ENCODE results near the gene KCNJ11.

The KCNJ11 gene

GRCh38 chr11:17350455-17351171, 37.8 kb downstream of the KCNJ11 start:
- H3K36me3 ChIP-seq (ENCODE audit: insufficient read depth, insufficient read length, low read length), result no peaks in the 10 kb centered on the region
- H3K9me3 ChIP-seq (ENCODE audit: insufficient read depth, low read length), result no peaks in the 10 kb centered on the region
- H3K9ac ChIP-seq (ENCODE audit: insufficient read length, low read depth), result no peak overlapping the region

GRCh38 chr11:17347676-17348075, 40.8 kb downstream of the KCNJ11 start:
- H3K9ac ChIP-seq (ENCODE audit: insufficient read length, low read depth), result no peak overlapping the region
- no peak for DNase-seq (ENCODE audit: low read depth, low spot score)
- H3K4me1 ChIP-seq (ENCODE audit: insufficient read depth, insufficient read length), result peaks cover 2% of the 10 kb centered on the region
- TF ChIP-seq SUZ12 (IDR thresholded peaks at IDR 0.05; ENCODE audit: extremely low read depth, insufficient read depth, insufficient read length) (no peak), YY1 (IDR thresholded peaks at IDR 0.05; ENCODE audit: insufficient read depth, insufficient read length) (no peak), ZNF274 (IDR thresholded peaks at IDR 0.05; ENCODE audit: low read depth, low read length) (no peak)
- H3K27me3 ChIP-seq (ENCODE audit: insufficient read depth, insufficient read length), result peaks cover 38% of the 10 kb centered on the region
- no peaks in the 10 kb centered on the region for H3K36me3 ChIP-seq (ENCODE audit: insufficient read depth, insufficient read length, low read length)
- H3K4me3 ChIP-seq (ENCODE audit: insufficient read length, low read depth), result no peak overlapping the region
- no peaks in the 10 kb centered on the region for H3K9me3 ChIP-seq (ENCODE audit: insufficient read depth, low read length)

More at GRCh38 chr11:17350455-17351171, 37.8 kb downstream of the KCNJ11 start:
- Histone ChIP-seq H3K4me1 (ENCODE audit: insufficient read depth, insufficient read length) (peaks cover 5% of the 10 kb centered on the region), H3K27me3 (ENCODE audit: insufficient read depth, insufficient read length) (peaks cover 55% of the 10 kb centered on the region), H3K4me3 (ENCODE audit: insufficient read length, low read depth) (no peak overlapping the region)
- no peak for DNase-seq (ENCODE audit: low read depth, low spot score)
- TF ChIP-seq YY1 (IDR thresholded peaks at IDR 0.05; ENCODE audit: insufficient read depth, insufficient read length) (no peak), SUZ12 (IDR thresholded peaks at IDR 0.05; ENCODE audit: extremely low read depth, insufficient read depth, insufficient read length) (no peak), ZNF274 (IDR thresholded peaks at IDR 0.05; ENCODE audit: low read depth, low read length) (no peak)

GRCh38 chr11:17343907-17344306, 44.6 kb downstream of the KCNJ11 start:
- TF ChIP-seq YY1 (IDR thresholded peaks at IDR 0.05; ENCODE audit: insufficient read depth, insufficient read length) (no peak), SUZ12 (IDR thresholded peaks at IDR 0.05; ENCODE audit: extremely low read depth, insufficient read depth, insufficient read length) (no peak)

GRCh38 chr11:17343257-17343656, 45.2 kb downstream of the KCNJ11 start:
- H3K4me1 ChIP-seq (ENCODE audit: insufficient read depth, insufficient read length), result no peaks in the 10 kb centered on the region
- TF ChIP-seq ZNF274 (IDR thresholded peaks at IDR 0.05; ENCODE audit: low read depth, low read length) (no peak), YY1 (IDR thresholded peaks at IDR 0.05; ENCODE audit: insufficient read depth, insufficient read length) (no peak), SUZ12 (IDR thresholded peaks at IDR 0.05; ENCODE audit: extremely low read depth, insufficient read depth, insufficient read length) (no peak)
- H3K4me3 ChIP-seq (ENCODE audit: insufficient read length, low read depth), result no peak overlapping the region
- no peaks in the 10 kb centered on the region for H3K27me3 ChIP-seq (ENCODE audit: insufficient read depth, insufficient read length)
- H3K36me3 ChIP-seq (ENCODE audit: insufficient read depth, insufficient read length, low read length), result no peaks in the 10 kb centered on the region
- no peak overlapping the region for H3K9ac ChIP-seq (ENCODE audit: insufficient read length, low read depth)
- no peaks in the 10 kb centered on the region for H3K9me3 ChIP-seq (ENCODE audit: insufficient read depth, low read length)
- no peak for DNase-seq (ENCODE audit: low read depth, low spot score)

More at GRCh38 chr11:17343907-17344306, 44.6 kb downstream of the KCNJ11 start:
- no peaks in the 10 kb centered on the region for H3K36me3 ChIP-seq (ENCODE audit: insufficient read depth, insufficient read length, low read length)
- H3K4me3 ChIP-seq (ENCODE audit: insufficient read length, low read depth), result no peak overlapping the region
- no peaks in the 10 kb centered on the region for H3K9me3 ChIP-seq (ENCODE audit: insufficient read depth, low read length)
- peaks cover under 1% of the 10 kb centered on the region for H3K27me3 ChIP-seq (ENCODE audit: insufficient read depth, insufficient read length)
- no peak overlapping the region for H3K9ac ChIP-seq (ENCODE audit: insufficient read length, low read depth)
- no peak for DNase-seq (ENCODE audit: low read depth, low spot score)
- H3K4me1 ChIP-seq (ENCODE audit: insufficient read depth, insufficient read length), result no peaks in the 10 kb centered on the region
